HG03039 (cell line): ENCODE measurements around the gene FOXE3.
"Not testable (repeated sequence)": the region's sequence is repeated elsewhere in the genome, so short reads cannot be mapped to it uniquely, and the experiment has no call there.

Experiments
- ATAC-seq: cut with Tn5 transposase; IDR thresholded peaks from one replicate; pipeline ENCODE4 v1.9.1; 2021; ENCODE audit warnings: mild to moderate bottlenecking, moderate library complexity; ENCODE audit not compliant: unreplicated experiment

FOXE3 gene

GRCh38 chr1:47444562-47445465, 28.7 kb downstream of the FOXE3 start:
- no peak for ATAC-seq

DNA sequence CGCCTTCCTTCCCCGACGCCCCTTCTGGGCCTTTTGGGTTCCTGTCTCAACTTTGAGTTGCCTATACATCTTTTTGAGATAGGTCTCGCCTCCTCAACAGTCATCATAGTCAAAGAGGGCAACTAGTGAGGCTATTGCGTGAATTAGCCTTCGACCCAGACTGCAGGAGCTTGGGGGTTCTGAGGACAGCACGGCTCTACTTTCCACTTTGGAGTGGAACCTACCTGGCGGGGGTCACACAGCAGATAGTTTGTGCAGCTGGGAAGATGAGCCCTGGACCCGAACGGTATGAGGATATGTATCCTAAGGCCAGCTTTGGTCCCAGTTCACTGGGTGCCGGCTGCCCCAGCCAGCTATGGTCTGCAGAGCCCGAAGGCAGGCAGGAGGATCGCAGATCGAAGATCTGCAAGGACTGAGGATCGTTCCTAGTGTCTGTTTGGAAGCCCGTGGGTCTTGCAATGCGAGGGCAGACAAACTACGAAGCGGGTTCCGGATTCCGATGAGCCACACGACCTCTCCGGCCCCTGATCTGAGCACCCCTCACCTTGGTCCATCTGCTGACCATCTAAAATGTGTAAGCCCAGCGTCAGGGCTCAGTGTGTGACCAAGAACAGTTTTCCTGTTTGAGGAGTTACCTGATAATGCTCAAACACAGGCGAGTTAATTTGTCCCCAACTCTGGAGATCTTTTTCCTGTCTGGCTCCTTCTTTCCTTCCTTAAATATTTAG, 29.9 kb downstream of the FOXE3 start:
- no peak for ATAC-seq

GRCh38 chr1:47448462-47449222, 32.6 kb downstream of the FOXE3 start:
- no peak for ATAC-seq

DNA sequence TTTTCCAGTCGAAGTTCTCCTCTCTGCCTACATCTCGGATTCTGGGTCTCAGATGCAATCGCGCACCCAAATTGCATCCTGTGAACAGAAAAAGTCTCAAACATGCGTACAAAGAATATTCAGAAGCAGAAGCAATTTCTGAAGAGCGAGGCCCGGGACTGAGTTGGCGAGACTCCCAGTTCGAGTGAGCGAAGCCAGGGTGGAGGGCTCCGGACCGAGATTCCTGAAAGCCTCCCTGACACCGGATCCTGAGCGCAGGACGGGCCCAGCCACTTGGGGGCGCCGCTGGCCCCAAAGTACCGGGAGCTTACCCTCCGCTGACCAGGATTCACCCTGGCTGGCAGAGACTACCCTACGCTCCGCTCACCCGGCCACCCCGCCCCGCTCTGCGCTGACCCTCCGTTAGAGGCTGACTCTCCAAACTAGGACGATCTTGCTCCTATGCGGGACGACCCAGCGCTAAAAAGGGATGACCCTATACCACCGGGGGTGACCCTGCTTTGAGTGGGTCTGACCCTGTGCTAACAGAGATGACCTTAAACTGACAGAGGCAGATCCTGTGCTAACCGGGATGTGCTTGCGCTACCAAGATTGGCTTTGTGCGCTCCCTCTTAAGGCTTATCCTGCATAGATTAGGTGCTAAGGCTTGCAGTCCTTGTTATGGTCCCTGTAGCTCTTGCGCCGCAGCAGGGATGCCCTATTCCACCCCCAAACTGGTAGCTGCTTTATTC, 33.9 kb downstream of the FOXE3 start:
- no peak for ATAC-seq

- no peak for ATAC-seq
Observed at GRCh38 chr1:47450606-47451005, 34.5 kb downstream of the FOXE3 start.

DNA sequence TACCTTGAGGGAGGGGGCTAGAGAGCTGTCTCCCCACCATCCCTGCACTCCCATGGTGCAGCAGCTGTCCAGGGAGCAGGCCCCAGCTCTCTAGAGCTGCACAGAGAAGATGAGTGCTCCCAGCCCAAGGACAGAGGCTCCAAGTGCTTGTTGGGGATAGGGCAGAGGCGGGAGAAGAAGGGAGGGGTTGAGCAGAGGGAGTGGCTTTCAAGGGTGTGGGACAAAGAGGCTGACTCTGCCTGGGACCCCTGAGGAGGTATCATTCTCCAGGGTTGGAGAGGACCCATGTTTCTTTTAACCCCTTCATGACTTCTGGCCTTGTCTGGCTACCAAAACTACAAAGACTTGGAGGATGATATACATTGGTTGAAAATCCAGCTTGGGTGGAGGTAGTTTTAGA, 36.3 kb downstream of the FOXE3 start:
- ATAC-seq = no peak

DNA sequence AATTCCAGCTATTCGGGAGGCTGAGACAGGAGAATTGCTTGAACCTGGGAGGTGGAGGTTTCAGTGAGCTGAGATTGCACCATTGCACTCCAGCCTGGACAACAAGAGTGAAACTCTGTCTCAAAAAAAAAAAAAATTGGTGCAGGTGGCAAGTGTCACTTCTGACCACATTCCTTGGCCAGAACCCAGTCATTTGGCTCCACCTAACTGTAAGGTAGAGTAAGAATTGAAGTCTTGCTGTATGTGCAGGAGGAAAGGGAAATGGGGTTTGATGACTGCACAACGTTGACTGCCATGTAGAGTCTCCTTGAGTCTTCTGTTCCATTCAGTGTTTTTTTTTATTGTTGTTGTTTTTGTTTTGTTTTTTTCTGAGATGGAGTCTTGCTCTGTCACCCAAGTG, 37.8 kb downstream of the FOXE3 start:
- ATAC-seq = not testable (repeated sequence)

DNA sequence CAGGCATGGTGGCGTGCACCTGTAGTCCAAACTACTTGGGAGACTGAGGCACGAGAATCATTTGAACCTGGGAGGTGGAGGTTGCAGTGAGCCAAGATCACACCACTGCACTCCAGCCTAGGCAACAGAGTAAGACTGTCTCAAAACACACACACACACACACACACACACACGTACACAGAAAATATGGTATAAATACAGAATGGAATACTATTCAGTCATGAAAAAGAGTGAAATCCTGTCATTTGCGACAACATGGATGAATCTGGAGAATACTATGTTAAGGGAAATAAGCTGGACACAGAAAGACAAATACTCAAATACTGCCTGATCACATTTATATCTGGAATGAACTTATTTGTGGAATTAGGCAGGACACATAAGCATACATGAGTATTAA, 40.2 kb downstream of the FOXE3 start:
- no peak for ATAC-seq

DNA sequence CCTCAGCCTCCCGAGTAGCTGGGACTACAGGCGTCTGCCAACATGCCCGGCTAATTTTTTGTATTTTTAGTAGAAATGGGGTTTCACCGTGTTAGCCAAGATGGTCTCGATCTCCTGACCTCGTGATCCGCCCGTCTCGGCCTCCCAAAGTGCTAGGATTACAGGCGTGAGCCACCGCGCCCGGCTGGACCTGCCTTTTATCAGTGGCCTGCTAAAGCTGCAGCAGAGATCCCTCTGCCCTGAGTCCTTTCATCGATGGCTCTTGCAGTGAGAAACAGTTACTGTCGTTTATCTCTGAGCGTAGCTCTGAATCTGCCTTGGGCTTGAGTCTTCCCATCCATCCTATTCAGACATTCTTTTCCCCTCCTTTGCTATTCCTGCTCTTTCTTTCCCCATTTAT, 41.5 kb downstream of the FOXE3 start:
- not testable (repeated sequence) for ATAC-seq

DNA sequence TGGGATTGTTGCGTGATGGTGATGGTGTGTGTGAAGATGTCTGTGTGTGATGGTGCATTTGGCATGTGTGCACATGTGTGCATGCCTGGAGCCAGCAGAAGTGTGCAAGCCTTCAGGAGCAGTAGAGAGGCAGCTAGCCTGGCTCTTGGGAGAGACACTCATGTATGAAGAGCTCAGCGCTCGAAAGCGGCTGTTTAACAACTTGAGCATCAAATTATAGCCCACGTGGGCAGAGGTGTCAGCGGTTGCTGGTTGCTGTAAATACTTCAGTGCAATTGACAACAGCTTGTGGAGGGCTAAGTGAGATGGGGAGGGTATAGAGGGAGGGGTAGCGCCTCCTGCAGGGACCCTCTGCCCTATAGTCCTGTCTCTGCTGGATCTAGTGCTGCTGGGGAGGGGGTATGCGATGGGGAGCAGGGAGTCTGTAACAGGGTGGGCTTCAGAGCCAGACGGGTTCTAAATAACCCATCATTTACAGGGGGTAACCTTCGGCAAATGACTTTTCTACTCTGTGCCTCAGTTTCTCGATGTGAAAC, 43.2 kb downstream of the FOXE3 start:
- no peak for ATAC-seq

GRCh38 chr1:47460040-47460439, 44.0 kb downstream of the FOXE3 start:
- ATAC-seq = no peak

DNA sequence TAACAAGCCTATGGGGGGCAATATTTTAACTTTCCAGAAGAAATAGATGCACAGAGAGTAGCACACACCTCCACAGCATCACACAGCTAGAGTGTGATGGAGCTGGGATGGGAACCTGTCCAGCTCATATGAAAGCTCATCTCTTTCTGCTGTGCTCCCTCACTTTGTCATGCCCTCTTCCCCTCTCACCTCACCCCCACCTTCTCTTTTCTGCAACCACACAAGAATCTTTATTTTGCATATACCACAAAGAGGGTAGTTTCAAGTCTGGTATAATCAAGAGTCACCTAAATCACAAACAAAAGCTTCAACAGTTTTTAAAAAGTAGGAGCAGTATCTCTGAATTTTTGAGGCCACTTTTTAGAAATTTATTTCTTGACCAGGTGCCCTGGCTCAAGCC, 44.4 kb downstream of the FOXE3 start:
- ATAC-seq = no peak

- no peak for ATAC-seq
Observed at GRCh38 chr1:47465605-47466004, 49.5 kb downstream of the FOXE3 start.
